ENCODE measurements around the gene MNAT1.

GRCh38 chr14:60848066-60848465, 113.5 kb downstream of the MNAT1 start:
- TF ChIP-seq CTCF (IDR thresholded peaks at IDR 0.05) = no peak
- no peak for TF ChIP-seq POLR2A (IDR thresholded peaks at IDR 0.05)

All from testis (tissue), 2 donors.